Activated T-helper 1 cell treated with Interleukin-2 at 50 U/mL for 16 hours (primary cell): ENCODE measurements around the gene G6PC3.
A peak's percentile ranks its signal among the peaks of the same experiment; 100 is the strongest.
"Not testable (repeated sequence)": the region's sequence is repeated elsewhere in the genome, so short reads cannot be mapped to it uniquely, and the experiment has no call there.

Source experiments
- DNase-seq: peaks from one replicate; pipeline ENCODE4 v3.0.0-alpha.2; 2020; ENCODE audit warnings: low read depth

G6PC3 gene

GRCh38 chr17:44108440-44109311, 38.1 kb downstream of the G6PC3 start:
- DNase-seq, result no peak

DNA sequence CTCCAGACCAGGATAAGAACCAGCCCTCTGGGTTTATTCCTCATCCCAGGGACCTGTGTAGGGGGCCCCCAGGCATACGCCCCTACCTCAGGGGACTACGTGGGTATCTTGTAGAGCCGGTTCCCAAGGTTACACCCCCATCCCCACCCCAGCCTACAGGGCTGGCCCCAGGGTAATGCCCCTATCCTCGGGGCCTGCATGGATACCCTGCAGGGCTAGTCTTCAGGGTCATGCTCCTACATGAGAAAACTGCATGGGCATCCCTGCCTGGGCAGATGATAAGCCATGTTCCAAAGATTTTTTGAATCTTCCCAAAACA, 38.7 kb downstream of the G6PC3 start:
- DNase-seq, result no peak

DNA sequence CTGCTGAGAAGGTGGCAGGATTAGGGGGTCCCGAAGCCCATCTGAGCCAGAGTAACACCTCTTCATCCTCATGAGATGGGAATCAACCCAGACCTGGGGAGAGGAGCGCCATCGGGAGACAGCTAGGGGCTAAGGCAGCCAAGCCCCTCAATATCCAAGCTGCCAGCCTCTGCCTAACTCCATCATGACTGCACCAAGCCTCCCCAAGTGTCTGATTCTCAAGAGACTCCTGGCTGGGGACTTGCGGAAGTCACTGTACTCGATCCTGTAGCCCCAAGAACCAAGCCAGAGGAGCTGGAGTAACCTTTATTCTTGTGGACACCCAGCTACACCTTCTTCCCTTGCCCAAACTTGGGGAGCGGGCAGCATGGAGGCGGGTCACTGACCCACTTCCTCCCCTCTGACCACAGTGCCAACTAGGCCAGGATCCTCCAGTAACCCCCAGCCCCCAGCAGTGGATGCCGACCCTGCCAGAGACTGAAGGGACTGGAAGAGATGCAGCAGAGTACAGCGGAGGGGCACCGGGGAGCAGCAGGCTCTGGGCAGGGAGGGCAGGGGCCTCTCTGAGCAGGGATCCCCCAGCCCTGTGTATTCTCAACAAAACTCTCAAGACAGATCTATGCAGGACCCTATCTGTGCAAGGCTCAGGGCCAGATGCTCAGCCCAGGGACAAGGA, 39.6 kb downstream of the G6PC3 start:
- no peak for DNase-seq

- DNase-seq, result peak; percentile 33
These were observed 40.5 kb downstream of the G6PC3 start for GRCh38 chr17:44110823-44111633.

- no peak for DNase-seq
These were observed 41.2 kb downstream of the G6PC3 start for GRCh38 chr17:44111777-44112176.

DNA sequence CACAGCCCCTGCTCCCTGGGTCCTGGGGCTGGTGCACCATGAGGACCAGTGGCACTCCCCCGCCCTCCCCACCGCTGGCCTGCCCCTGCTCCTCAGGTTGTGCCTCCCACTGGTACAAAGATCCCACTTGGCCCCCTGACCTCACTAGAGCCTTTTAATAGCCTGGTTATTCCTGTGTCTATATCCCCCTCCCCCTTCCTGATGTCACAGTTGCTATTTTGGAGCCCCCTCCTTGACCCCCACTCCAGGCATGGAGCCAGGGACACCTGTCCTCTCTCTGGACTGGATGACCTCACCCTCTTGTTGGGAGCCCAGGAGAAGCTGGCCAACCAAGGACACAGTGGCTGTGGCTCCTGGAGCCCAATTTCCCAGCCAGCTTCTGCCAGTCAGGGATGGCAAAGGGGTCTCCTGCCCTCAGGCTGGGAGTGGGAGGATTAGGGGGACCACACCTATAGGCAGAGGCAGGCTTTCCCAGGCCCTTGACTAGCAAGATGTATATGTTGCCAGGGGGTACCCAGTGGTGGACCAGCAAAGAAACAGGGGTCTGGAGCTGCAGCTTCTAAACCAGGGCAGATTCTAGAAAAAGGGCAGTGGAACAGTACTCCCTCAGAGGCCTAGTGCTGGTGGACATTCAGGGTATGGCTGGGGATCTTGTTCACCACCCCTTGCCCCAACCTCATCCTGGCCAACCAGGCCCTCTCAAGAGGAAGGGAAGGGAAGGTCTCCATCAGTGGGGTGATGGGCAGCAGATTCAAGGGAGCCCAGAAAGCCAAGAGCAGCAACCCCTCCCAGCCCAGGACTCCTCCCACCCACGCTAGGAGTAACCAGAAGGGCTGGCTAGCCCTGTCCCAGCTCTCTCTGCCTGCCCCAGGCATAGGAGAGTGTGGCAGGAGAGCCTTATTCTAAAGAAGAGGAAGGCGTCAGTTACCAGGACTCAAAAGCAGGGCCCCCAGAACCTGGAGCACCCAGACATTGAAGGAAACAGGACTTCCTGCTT, 42.0 kb downstream of the G6PC3 start:
- no peak for DNase-seq

- no peak for DNase-seq
These were observed 42.8 kb downstream of the G6PC3 start for GRCh38 chr17:44113382-44113781.

- DNase-seq, result no peak
These were observed 43.6 kb downstream of the G6PC3 start for GRCh38 chr17:44113868-44114840.

GRCh38 chr17:44115585-44116415, 45.3 kb downstream of the G6PC3 start:
- no peak for DNase-seq

GRCh38 chr17:44117351-44117750, 46.8 kb downstream of the G6PC3 start:
- DNase-seq, result no peak

- DNase-seq, result no peak
These were observed 48.0 kb downstream of the G6PC3 start for GRCh38 chr17:44118427-44119050.

DNA sequence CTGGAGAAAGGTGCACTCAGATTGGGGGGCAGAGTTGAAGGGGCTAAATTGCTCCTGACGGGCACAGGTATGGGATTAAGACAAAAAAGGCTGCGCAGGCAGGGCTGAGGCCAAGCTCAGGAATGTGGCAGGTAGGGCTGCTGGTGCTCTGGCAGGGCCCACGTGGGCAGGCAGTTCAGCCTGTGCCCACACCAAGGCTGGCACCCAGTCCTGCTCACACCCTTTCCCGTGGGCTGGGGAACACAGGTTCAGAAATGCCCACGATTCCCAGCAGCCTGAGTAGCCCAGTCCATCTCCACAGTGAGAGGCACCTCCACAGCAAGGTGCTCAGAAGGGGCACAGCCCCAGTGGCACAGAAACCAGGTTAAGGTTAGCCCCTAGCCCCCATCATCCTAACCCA, 48.5 kb downstream of the G6PC3 start:
- DNase-seq, result no peak

DNA sequence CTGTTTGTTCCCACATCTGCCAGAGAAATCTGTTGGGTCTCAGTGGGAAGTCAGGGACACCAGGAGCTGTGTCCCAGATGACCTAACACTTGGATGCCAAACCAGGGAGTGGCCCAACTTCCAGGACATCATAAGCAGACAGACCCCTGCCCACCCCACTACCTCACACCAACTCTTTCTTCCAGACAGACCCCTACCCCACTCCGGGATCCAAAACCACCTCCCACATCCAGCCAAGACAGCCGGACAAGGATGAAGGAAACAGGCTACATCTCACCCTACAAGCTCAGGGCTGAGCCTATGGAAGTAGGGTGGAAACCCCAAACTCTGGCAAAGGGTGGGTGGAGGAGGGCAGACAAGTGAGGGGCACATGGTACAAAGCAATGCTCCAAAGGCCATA, 49.3 kb downstream of the G6PC3 start:
- DNase-seq, result no peak

- DNase-seq, result not testable (repeated sequence)
These were observed 49.7 kb downstream of the G6PC3 start for GRCh38 chr17:44120281-44120680.

- DNase-seq, result no peak
These were observed 50.5 kb downstream of the G6PC3 start for GRCh38 chr17:44120851-44121605.

- DNase-seq, result no peak
These were observed 51.7 kb downstream of the G6PC3 start for GRCh38 chr17:44121997-44122815.

- DNase-seq, result no peak
These were observed 52.4 kb downstream of the G6PC3 start for GRCh38 chr17:44122816-44123355.
